ENCODE measurements around the gene RAMP2. TPM values are rescaled to one million over a fixed set of nuclear protein-coding genes. Genes with fewer than 3 reads are reported as not detected.

RAMP2 gene
- total and polyA plus RNA-seq, 2 of the 13 experiments (the other 11 are each of a cell fraction or from before 2014, with no cell fraction given) = 1.4 to 5.2 TPM

- TF ChIP-seq ZBTB14 (CRISPR knock-in tag; IDR thresholded peaks at IDR 0.05) (0 out of 2 replicates have a peak, but pooled peaks have one; percentile 29), PCBP1 (IDR thresholded peaks at IDR 0.05; ENCODE audit: borderline replicate concordance, low read depth, low read length) (no peak; the same call in 1 of the 2 replicates), ZNF615 (CRISPR knock-in tag; IDR thresholded peaks at IDR 0.05; ENCODE audit: borderline replicate concordance) (no peak; the same call in 1 of the 2 replicates), ZNF367 (CRISPR knock-in tag; IDR thresholded peaks at IDR 0.05; ENCODE audit: borderline replicate concordance) (no peak), ARID5B (CRISPR knock-in tag; IDR thresholded peaks at IDR 0.05) (peak; percentile 71), ZNF576 (CRISPR knock-in tag; IDR thresholded peaks at IDR 0.05) (peak; percentile 89), CHCHD3 (CRISPR knock-in tag; IDR thresholded peaks at IDR 0.05) (peak; percentile 67), FOSL2 (CRISPR knock-in tag; IDR thresholded peaks at IDR 0.05) (peak; percentile 58), GPN1 (CRISPR knock-in tag; IDR thresholded peaks at IDR 0.05; ENCODE audit: borderline replicate concordance) (no peak; the same call in 1 of the 2 replicates), ATRX (CRISPR knock-in tag; IDR thresholded peaks at IDR 0.05; ENCODE audit: borderline replicate concordance) (no peak), KDM1A (CRISPR knock-in tag; IDR thresholded peaks at IDR 0.05) (peak; percentile 46), NR3C1 (CRISPR knock-in tag; IDR thresholded peaks at IDR 0.05) (no peak), ZNF567 (CRISPR knock-in tag; IDR thresholded peaks at IDR 0.05; ENCODE audit: borderline replicate concordance) (peak; percentile 99)
- TF ChIP-seq, protein P1, sequence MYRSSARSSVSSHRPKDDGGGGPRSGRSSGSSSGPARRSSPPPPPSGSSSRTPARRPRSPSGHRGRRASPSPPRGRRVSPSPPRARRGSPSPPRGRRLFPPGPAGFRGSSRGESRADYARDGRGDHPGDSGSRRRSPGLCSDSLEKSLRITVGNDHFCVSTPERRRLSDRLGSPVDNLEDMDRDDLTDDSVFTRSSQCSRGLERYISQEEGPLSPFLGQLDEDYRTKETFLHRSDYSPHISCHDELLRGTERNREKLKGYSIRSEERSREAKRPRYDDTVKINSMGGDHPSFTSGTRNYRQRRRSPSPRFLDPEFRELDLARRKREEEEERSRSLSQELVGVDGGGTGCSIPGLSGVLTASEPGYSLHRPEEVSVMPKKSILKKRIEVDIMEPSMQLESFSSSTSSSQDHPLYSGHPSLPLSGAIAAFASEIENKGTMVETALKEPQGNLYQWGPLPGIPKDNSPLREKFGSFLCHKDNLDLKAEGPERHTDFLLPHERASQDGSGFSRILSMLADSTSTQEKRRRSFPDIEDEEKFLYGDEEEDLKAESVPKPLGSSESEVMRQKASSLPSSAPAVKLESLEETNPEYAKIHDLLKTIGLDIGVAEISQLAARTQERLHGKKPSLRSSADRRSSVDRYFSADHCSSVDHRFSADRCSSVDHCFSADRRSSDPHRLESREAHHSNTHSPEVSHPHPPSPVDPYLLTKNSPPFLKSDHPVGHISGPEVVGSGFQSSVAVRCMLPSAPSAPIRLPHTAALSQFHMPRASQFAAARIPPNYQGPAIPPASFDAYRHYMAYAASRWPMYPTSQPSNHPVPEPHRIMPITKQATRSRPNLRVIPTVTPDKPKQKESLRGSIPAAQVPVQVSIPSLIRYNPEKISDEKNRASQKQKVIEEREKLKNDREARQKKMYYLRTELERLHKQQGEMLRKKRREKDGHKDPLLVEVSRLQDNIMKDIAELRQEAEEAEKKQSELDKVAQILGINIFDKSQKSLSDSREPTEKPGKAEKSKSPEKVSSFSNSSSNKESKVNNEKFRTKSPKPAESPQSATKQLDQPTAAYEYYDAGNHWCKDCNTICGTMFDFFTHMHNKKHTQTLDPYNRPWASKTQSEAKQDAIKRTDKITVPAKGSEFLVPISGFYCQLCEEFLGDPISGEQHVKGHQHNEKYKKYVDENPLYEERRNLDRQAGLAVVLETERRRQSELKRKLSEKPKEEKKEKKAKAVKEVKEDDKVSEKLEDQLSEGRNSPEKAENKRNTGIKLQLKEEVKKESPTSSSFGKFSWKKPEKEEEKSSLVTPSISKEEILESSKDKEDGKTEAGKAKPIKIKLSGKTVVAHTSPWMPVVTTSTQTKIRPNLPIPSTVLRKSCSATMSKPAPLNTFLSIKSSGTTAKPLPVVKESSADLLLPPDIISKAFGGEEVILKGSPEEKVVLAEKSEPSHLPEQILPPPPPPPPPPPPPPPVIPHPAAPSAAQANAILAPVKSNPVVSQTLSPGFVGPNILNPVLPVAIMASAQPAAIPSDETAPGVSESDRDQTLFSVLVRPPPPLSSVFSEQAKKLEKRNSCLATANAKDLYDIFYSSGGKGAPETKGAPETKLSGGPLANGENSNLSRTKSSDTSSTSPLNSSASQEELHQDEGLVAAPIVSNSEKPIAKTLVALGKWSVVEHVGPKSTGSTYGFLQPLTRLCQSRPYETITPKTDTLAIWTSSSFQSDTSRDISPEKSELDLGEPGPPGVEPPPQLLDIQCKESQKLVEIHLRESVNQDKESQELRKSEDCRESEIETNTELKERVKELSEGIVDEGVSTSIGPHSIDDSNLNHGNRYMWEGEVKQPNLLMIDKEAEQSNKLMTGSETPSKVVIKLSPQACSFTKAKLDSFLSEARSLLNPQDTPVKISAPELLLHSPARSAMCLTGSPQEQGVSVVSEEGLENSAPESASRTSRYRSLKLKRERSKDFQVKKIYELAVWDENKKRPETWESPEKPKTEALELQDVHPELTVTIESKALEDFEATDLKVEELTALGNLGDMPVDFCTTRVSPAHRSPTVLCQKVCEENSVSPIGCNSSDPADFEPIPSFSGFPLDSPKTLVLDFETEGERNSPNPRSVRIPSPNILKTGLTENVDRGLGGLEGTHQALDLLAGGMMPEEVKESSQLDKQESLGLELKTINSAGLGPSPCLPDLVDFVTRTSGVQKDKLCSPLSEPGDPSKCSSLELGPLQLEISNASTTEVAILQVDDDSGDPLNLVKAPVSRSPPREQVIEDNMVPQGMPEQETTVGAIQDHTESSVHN (CRISPR knock-in tag; IDR thresholded peaks at IDR 0.05) = peak; percentile 26; the same call in 1 of the 2 replicates
These were observed 37.7 kb downstream of the RAMP2 start, which contains the start of the genes CNTD1 and COA3 (continued) for GRCh38 chr17:42798383-42799380.
